Stomach (tissue), 9 donors: ENCODE data around the gene IKBKG. TPM values are rescaled to one million over a fixed set of nuclear protein-coding genes. Genes with fewer than 3 reads are reported as not detected.

Experiments
- DNase-seq, 2 donors: peaks; one replicate each; pipeline versions ENCODE4 v3.0.0 to v3.0.0-alpha.2; 2013 to 2019
- H3K27ac ChIP-seq, 5 donors: fragments of 200-600 bp in 4 of 5; sonication (generic) in 4 of 5; one replicate each; pipeline ENCODE4 v1.5.1; 2013 to 2019; ENCODE audit warnings: mild to moderate bottlenecking in 1 of 5, moderate library complexity in 1 of 5
- H3K27me3 ChIP-seq, 3 donors: fragments of 200-600 bp; sonication (generic); one replicate each; pipeline ENCODE4 v1.5.1; 2017 to 2019; ENCODE audit warnings: mixed run types in 1 of 3
- H3K36me3 ChIP-seq, 4 donors: fragments of 200-600 bp; sonication (generic); 1 replicate in 3 of 4; 2 replicates in 1 of 4; pipeline ENCODE4 v1.5.1; 2016 to 2019
- H3K4me1 ChIP-seq, 4 donors: fragments of 200-600 bp; sonication (generic); one replicate each; pipeline ENCODE4 v1.5.1; 2016 to 2019
- H3K4me3 ChIP-seq, 4 donors: fragments of 200-600 bp; sonication (generic) in 3 of 4; one replicate each; pipeline ENCODE4 v1.5.1; 2016 to 2019; ENCODE audit warnings: mild to moderate bottlenecking in 1 of 4
- H3K9me3 ChIP-seq, 4 donors: fragments of 200-600 bp; sonication (generic); one replicate each; pipeline ENCODE4 v1.5.1; 2016 to 2019
- EP300 ChIP-seq: sonication (generic); formaldehyde crosslinking; IDR thresholded peaks from one replicate; pipeline ENCODE4 v1.6.1; 2017; ENCODE audit warnings: antibody characterized with exemption
- POLR2A ChIP-seq, 4 donors: fragments of 450-650 bp; IDR thresholded peaks; one replicate each; pipeline ENCODE4 v1.6.1; 2016; ENCODE audit warnings: antibody characterized with exemption in 4 of 4, control low read depth in 2 of 4, mild to moderate bottlenecking in 1 of 4, moderate library complexity in 1 of 4
- POLR2AphosphoS5 ChIP-seq, 3 donors: sonication (generic); formaldehyde crosslinking; IDR thresholded peaks; one replicate each; pipeline ENCODE4 v1.6.1; 2016; ENCODE audit warnings: antibody characterized with exemption in 3 of 3
- WGBS, 5 donors: extraction: QIAGEN DNeasy Blood & Tissue Kit in 3 of 5; methylation state at CpG; one replicate each; pipeline versions ENCODE4 v1.1.5 to v1.1.7; 2013 to 2018; 5-methylcytosine and 5-hydroxymethylcytosine counted together
- intact Hi-C: fragments of 100-400 bp; cut with DNase I; formaldehyde crosslinking; loops from one replicate; pipeline ENCODE4 v1.15.1; 2023; ENCODE audit warnings: low total_unique reads
- polyA plus RNA-seq, 3 donors: library from polyadenylated mRNA; stranded (reverse); fragments of 200-250 nt; gene quantifications; one replicate each; pipeline ENCODE4 v1.2.3, GENCODE V29; 2013
- total RNA-seq, 5 donors: library from RNA; depleted of rRNA; stranded (reverse); fragments of >200 nt; gene quantifications; one replicate each; pipeline versions ENCODE4 v1.1.0 to v1.2.3, GENCODE V29; 2014 to 2016
- TF ChIP-seq, protein P1 (sequence below), 7 experiments: fragments of 450-650 bp in 4 of 7; fragments of 200-600 bp in 3 of 7; sonication (generic) in 3 of 7; IDR thresholded peaks; one replicate each; pipeline ENCODE4 v1.5.1; 2016 to 2019; ENCODE audit warnings: antibody characterized with exemption in 7 of 7, control low read depth in 2 of 7, mild to moderate bottlenecking in 1 of 7
- donor health status: healthy with polysubstance abuse.
- donor health status: Bipolar disorder and iron deficiency.
- donor health status: healthy.

The IKBKG gene
- total and polyA plus RNA-seq, 8 donors: 7.6 to 24.3 (median 17.4) TPM

DNA sequence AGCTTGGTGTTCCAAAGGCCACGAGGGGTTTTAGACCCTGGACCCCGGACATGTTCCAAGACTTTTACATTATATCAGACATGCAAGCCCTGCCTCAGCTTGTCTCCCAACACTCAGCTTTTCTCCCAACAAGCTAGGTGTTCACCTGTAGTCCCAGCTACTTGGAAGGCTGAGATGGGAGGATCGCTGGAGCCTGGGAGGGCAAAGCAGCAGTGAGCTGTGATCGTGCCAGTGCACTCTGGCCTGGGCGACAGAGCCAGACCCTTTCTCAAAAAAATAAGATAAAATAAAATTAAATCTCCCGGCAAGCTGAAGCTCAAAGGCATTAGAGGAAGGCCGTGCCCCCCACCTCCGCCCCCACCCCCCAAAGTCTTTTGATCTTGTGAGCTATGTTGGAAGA, 51.2 kb downstream of the IKBKG start:
- no peak overlapping the region for H3K27ac ChIP-seq
- peaks cover 0 to 11% (median 2%) of the 10 kb centered on the region in 4 donors for H3K9me3 ChIP-seq
- WGBS, 5 donors: 77 to 95% (median 87%) methylated on average over 7 to 8 of the region's 8 CpGs
- intact Hi-C loops: no loop called here
- H3K27me3 ChIP-seq: peaks cover 0 to 10% (median 0%) of the 10 kb centered on the region in 3 donors
- no peaks in the 10 kb centered on the region for H3K4me1 ChIP-seq
- no peak overlapping the region for H3K4me3 ChIP-seq
- TF ChIP-seq POLR2AphosphoS5 (IDR thresholded peaks at IDR 0.05): no peak
- DNase-seq: no peak
- H3K36me3 ChIP-seq: no peaks in the 10 kb centered on the region

DNA sequence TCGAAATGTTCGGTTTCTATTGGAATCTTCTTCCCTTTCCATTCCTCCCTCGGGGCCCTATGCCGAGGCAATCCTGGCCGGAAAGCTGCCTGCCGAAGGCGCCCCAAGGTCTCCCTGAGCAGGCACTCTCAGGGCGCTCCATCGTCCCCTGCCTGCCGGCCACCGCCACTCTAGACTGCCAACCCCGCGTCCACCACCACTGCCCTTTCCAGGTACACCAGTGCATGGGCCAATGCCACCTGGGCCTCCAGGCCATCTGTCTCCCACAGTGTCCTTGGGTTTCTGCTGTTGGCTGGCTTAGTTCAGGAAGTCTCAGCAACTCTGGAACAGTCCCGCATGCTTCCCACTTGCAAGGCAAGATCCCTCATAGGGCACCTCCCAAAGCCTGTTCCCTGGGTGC, 52.1 kb downstream of the IKBKG start:
- H3K4me1 ChIP-seq: no peaks in the 10 kb centered on the region
- no peak overlapping the region for H3K4me3 ChIP-seq
- TF ChIP-seq POLR2A (IDR thresholded peaks at IDR 0.05) (no peak), EP300 (no peak), POLR2AphosphoS5 (IDR thresholded peaks at IDR 0.05) (no peak)
- TF ChIP-seq, protein P1, sequence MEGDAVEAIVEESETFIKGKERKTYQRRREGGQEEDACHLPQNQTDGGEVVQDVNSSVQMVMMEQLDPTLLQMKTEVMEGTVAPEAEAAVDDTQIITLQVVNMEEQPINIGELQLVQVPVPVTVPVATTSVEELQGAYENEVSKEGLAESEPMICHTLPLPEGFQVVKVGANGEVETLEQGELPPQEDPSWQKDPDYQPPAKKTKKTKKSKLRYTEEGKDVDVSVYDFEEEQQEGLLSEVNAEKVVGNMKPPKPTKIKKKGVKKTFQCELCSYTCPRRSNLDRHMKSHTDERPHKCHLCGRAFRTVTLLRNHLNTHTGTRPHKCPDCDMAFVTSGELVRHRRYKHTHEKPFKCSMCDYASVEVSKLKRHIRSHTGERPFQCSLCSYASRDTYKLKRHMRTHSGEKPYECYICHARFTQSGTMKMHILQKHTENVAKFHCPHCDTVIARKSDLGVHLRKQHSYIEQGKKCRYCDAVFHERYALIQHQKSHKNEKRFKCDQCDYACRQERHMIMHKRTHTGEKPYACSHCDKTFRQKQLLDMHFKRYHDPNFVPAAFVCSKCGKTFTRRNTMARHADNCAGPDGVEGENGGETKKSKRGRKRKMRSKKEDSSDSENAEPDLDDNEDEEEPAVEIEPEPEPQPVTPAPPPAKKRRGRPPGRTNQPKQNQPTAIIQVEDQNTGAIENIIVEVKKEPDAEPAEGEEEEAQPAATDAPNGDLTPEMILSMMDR (IDR thresholded peaks at IDR 0.05): no peak
- WGBS, 5 donors: 94 to 100% (median 95%) methylated on average over 11 to 14 of the region's 14 CpGs
- peaks cover 0 to 9% (median 1%) of the 10 kb centered on the region in 4 donors for H3K9me3 ChIP-seq
- peaks cover 0 to 10% (median 0%) of the 10 kb centered on the region in 3 donors for H3K27me3 ChIP-seq
- DNase-seq: no peak
- intact Hi-C loops: no loop called here
- H3K36me3 ChIP-seq: no peaks in the 10 kb centered on the region
- no peak overlapping the region for H3K27ac ChIP-seq

DNA sequence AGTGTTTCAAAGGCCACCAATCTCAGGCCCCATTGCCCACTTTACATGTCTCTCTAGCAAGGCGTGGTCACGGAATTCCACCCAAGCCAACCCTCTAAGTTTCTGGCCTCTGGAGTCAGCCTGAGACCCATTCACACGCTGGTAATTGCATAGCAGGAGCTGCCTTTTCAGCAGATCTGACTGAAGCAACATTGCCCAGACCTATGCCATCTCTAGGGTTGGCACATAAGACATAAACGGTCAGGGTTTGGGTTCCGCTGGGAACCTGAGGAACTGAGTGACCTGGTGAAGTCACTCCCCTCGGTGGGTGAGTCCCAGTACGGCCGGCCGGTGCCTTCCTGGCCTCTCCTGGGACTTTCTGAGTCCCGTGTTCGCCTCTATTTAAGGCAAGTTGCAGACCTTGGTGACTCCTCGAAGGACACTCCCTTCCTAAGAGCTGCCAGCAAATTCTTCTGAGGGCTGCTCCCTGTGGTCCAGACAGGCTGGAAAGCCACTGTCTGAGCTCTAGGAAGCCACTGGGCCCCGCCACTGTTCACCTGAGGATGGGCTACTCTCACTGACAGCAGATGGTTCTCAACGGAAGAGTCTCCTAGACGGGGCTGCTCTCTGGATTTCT, 53.4 kb downstream of the IKBKG start:
- WGBS, 5 donors: 77 to 88% (median 83%) methylated on average over 15 of the region's 15 CpGs
- intact Hi-C loops: no loop called here
- Histone ChIP-seq H3K4me3 (no peak overlapping the region), H3K36me3 (no peaks in the 10 kb centered on the region), H3K9me3 (peaks cover 0 to 9% (median 0%) of the 10 kb centered on the region in 4 donors), H3K27me3 (peaks cover 0 to 10% (median 0%) of the 10 kb centered on the region in 3 donors), H3K4me1 (no peaks in the 10 kb centered on the region), H3K27ac (no peak overlapping the region)
- DNase-seq: no peak
- TF ChIP-seq POLR2A (IDR thresholded peaks at IDR 0.05) (no peak), EP300 (no peak), POLR2AphosphoS5 (IDR thresholded peaks at IDR 0.05) (no peak)
- TF ChIP-seq, protein P1 (IDR thresholded peaks at IDR 0.05): no peak

DNA sequence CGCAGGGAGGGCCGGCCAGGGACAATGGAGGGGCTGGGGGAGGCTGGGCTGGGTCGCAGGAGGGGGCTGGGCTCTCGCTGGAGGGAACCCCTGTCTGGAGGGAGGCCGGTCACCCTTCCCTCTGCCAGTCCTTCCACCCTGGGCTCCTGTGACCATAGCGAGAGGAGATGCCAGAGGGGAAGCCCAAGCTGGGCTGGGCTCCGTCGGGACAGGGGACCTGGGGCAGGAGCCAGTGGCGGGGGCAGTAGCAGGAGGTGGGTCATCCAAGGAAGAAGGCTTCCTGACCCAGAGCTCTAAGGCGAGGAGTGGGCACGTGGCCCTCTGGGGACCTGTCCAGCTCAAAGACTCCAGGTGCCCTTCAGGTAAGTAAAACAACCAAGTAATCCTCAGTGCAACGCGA, 54.8 kb downstream of the IKBKG start:
- peaks cover 0 to 10% (median 0%) of the 10 kb centered on the region in 3 donors for H3K27me3 ChIP-seq
- no peaks in the 10 kb centered on the region for H3K36me3 ChIP-seq
- H3K4me3 ChIP-seq: no peak overlapping the region
- intact Hi-C loops: no loop called here
- no peak overlapping the region for H3K27ac ChIP-seq
- DNase-seq: no peak
- WGBS, 5 donors: 66 to 70% (median 67%) methylated on average over 7 to 13 of the region's 13 CpGs
- no peaks in the 10 kb centered on the region for H3K4me1 ChIP-seq
- peaks cover 0 to 5% (median 0%) of the 10 kb centered on the region in 4 donors for H3K9me3 ChIP-seq
- no peak for TF ChIP-seq EP300
- TF ChIP-seq POLR2AphosphoS5 (IDR thresholded peaks at IDR 0.05): no peak
- TF ChIP-seq POLR2A (IDR thresholded peaks at IDR 0.05): no peak
- TF ChIP-seq, protein P1 (IDR thresholded peaks at IDR 0.05): no peak

DNA sequence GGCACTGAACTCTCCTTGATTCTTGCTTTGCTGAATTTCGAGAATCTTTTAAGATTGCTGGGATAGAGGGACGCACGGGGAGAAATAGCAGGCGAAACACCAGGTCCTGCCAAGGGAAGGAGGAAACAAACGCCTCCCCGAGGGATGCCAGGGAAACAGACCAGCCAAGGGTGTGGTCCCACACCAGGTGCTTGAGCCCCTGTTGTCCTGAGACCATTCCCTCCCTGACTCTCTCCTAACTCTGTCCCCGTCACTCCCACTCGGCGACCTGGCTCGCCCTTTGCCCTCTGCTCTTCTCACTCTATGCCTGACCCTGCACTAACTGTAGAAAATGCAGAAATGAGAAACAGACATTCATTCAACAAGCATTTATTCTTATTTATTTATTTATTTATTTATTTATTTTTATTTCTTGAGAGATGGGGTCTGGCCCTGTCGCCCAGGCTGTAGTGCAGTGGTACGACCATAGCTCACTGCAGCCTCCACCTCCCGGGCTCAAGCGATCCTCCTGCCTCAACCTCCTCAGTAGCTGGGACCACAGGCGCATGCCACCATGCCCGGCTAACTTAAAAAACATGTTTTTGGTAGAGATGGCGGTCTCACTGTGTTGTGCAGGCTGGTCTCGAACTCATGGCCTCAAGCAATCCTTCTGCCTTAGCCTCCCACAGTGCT, 55.5 kb downstream of the IKBKG start:
- Histone ChIP-seq H3K36me3 (no peaks in the 10 kb centered on the region), H3K9me3 (no peaks in the 10 kb centered on the region), H3K4me3 (no peak overlapping the region), H3K27me3 (peaks cover 0 to 10% (median 0%) of the 10 kb centered on the region in 3 donors), H3K4me1 (no peaks in the 10 kb centered on the region), H3K27ac (no peak overlapping the region)
- TF ChIP-seq POLR2A (IDR thresholded peaks at IDR 0.05): no peak
- WGBS, 5 donors: 85 to 90% (median 88%) methylated on average over 14 to 18 of the region's 18 CpGs
- DNase-seq: no peak
- intact Hi-C loops: no loop called here
